Body of pancreas (tissue), 4 donors: ENCODE results near the gene ARHGAP26. TPM values are rescaled to one million over a fixed set of nuclear protein-coding genes. Genes with fewer than 3 reads are reported as not detected.

Experiments used
- ATAC-seq: fragments of 150-250 bp; one replicate; pipeline ENCODE4 v1.9.1; 2016
- DNase-seq, 4 donors: peaks; one replicate each; pipeline ENCODE4 v3.0.0-alpha.2; 2019
- H3K27ac ChIP-seq, 4 donors: fragments of 200-600 bp; sonication (generic); 1 replicate in 3 of 4; 2 replicates in 1 of 4; pipeline versions ENCODE4 v1.5.1 to v1.6.1; 2016 to 2019; ENCODE audit warnings: mild to moderate bottlenecking in 1 of 4, mixed read lengths in 1 of 4, moderate library complexity in 1 of 4
- H3K27me3 ChIP-seq, 2 donors: fragments of 200-600 bp; sonication (generic); one replicate each; pipeline ENCODE4 v1.6.0; 2016; ENCODE audit warnings: mild to moderate bottlenecking in 1 of 2
- H3K36me3 ChIP-seq, 2 donors: fragments of 200-600 bp; sonication (generic); replicated peaks in 1 of 2; 2 replicates each; pipeline ENCODE4 v1.5.1; 2016; ENCODE audit warnings: low read depth in 2 of 2; ENCODE audit not compliant: insufficient read depth in 1 of 2
- H3K4me1 ChIP-seq: fragments of 200-600 bp; sonication (generic); one replicate; pipeline ENCODE4 v1.6.0; 2016
- H3K4me3 ChIP-seq, 2 donors: fragments of 200-600 bp; sonication (generic); 1 replicate in 1 of 2; 2 replicates in 1 of 2; pipeline ENCODE4 v1.5.1; 2016 to 2019
- H3K9me3 ChIP-seq, 3 donors: fragments of 200-600 bp; sonication (generic); 1 replicate in 2 of 3; 2 replicates in 1 of 3; pipeline ENCODE4 v1.5.1; 2016
- CTCF ChIP-seq, 7 experiments: fragments of 450-650 bp in 4 of 7; fragments of 200-600 bp in 3 of 7; sonication (generic) in 3 of 7; IDR thresholded peaks; one replicate each; pipeline ENCODE4 v1.5.1; 2016 to 2019; ENCODE audit warnings: antibody characterized with exemption in 7 of 7
- POLR2A ChIP-seq, 3 donors: fragments of 450-650 bp; IDR thresholded peaks; one replicate each; pipeline ENCODE4 v1.6.1; 2016; ENCODE audit warnings: antibody characterized with exemption in 3 of 3, mild to moderate bottlenecking in 2 of 3
- WGBS, 2 donors: methylation state at CpG; one replicate each; pipeline ENCODE4 v1.1.5; 2017; 5-methylcytosine and 5-hydroxymethylcytosine counted together
- intact Hi-C: fragments of 100-400 bp; cut with DNase I; formaldehyde crosslinking; loops from one replicate; pipeline ENCODE4 v1.15.1; 2023
- total RNA-seq, 2 donors: library from RNA; depleted of rRNA; stranded (reverse); fragments of >200 nt; gene quantifications; one replicate each; pipeline ENCODE4 v1.1.0, GENCODE V29; 2016

ARHGAP26 gene
- total RNA-seq, 2 donors from 2014 or later: 12.5 to 14.2 TPM

GRCh38 chr5:142913728-142914338, 143.7 kb downstream of the ARHGAP26 start:
- Histone ChIP-seq H3K4me1 (peaks cover 27% of the 10 kb centered on the region), H3K9me3 (no peaks in the 10 kb centered on the region), H3K27me3 (no peaks in the 10 kb centered on the region), H3K36me3 (no peaks in the 10 kb centered on the region), H3K4me3 (no peak overlapping the region), H3K27ac (peak overlapping the region in 2 of 4 donors; percentile 9 to 16)
- ATAC-seq (peak; percentile 71), DNase-seq (no peak)
- TF ChIP-seq POLR2A (IDR thresholded peaks at IDR 0.05): no peak
- TF ChIP-seq CTCF (IDR thresholded peaks at IDR 0.05): no peak
- intact Hi-C loops: no loop called here
- WGBS, 2 donors: 63 to 69% methylated on average over 9 of the region's 9 CpGs

- H3K36me3 ChIP-seq: no peaks in the 10 kb centered on the region
- no peaks in the 10 kb centered on the region for H3K9me3 ChIP-seq
- H3K27me3 ChIP-seq: no peaks in the 10 kb centered on the region
- TF ChIP-seq CTCF (IDR thresholded peaks at IDR 0.05) (no peak), POLR2A (IDR thresholded peaks at IDR 0.05) (no peak)
- H3K4me3 ChIP-seq: no peak overlapping the region
- intact Hi-C loops: no loop called here
- WGBS, 2 donors: 94 to 96% methylated on average over 8 of the region's 8 CpGs
- ATAC-seq (no peak), DNase-seq (no peak)
- no peak overlapping the region for H3K27ac ChIP-seq
- peaks cover 29% of the 10 kb centered on the region for H3K4me1 ChIP-seq
Measured at GRCh38 chr5:142915038-142915437, 144.9 kb downstream of the ARHGAP26 start.

- 36 to 43% methylated on average over 8 of the region's 8 CpGs for WGBS, 2 donors
Measured at GRCh38 chr5:142915813-142916424, 145.7 kb downstream of the ARHGAP26 start.

GRCh38 chr5:142918959-142919635, 148.9 kb downstream of the ARHGAP26 start:
- peaks cover 36% of the 10 kb centered on the region for H3K4me1 ChIP-seq
- H3K27ac ChIP-seq: no peak overlapping the region
- intact Hi-C loops: no loop called here
- H3K9me3 ChIP-seq: no peaks in the 10 kb centered on the region
- H3K4me3 ChIP-seq: no peak overlapping the region
- DNase-seq (no peak), ATAC-seq (no peak)
- no peak for TF ChIP-seq CTCF (IDR thresholded peaks at IDR 0.05)
- TF ChIP-seq POLR2A (IDR thresholded peaks at IDR 0.05): no peak
- WGBS, 2 donors: 86 to 87% methylated on average over 7 of the region's 7 CpGs
- no peaks in the 10 kb centered on the region for H3K36me3 ChIP-seq
- no peaks in the 10 kb centered on the region for H3K27me3 ChIP-seq

More at GRCh38 chr5:142915813-142916424, 145.7 kb downstream of the ARHGAP26 start:
- Histone ChIP-seq H3K9me3 (no peaks in the 10 kb centered on the region), H3K36me3 (no peaks in the 10 kb centered on the region), H3K4me1 (peaks cover 33% of the 10 kb centered on the region), H3K27ac (no peak overlapping the region), H3K4me3 (no peak overlapping the region), H3K27me3 (no peaks in the 10 kb centered on the region)
- no peak for TF ChIP-seq POLR2A (IDR thresholded peaks at IDR 0.05)
- TF ChIP-seq CTCF (IDR thresholded peaks at IDR 0.05): peak; percentile 31 to 68 (median 59)
- DNase-seq: peak; percentile 62 to 72 (median 66)
- intact Hi-C loops: no loop called here
- ATAC-seq: peak; percentile 75
